Peyer's patch (tissue), 4 donors: ENCODE data around the gene SPRY2.

Experiments
- CTCF ChIP-seq, 6 experiments: fragments of 450-650 bp in 4 of 6; fragments of 200-600 bp in 2 of 6; sonication (generic) in 1 of 6; IDR thresholded peaks; one replicate each; pipeline ENCODE4 v1.5.1; 2017 to 2019; ENCODE audit warnings: antibody characterized with exemption in 6 of 6, mild to moderate bottlenecking in 3 of 6, moderate library complexity in 1 of 6
- POLR2A ChIP-seq, 2 donors: fragments of 450-650 bp; IDR thresholded peaks; one replicate each; pipeline ENCODE4 v1.5.1; 2017; ENCODE audit warnings: antibody characterized with exemption in 2 of 2, mild to moderate bottlenecking in 2 of 2, moderate library complexity in 2 of 2

GRCh38 chr13:80361298-80361697, 20.4 kb upstream of the SPRY2 start:
- TF ChIP-seq CTCF (IDR thresholded peaks at IDR 0.05) (no peak), POLR2A (IDR thresholded peaks at IDR 0.05) (no peak)
